HCT116 (cell line): ENCODE results near the gene SERPINI1.

ENCODE experiments used
- CEBPB ChIP-seq: IDR thresholded peaks from 2 replicates; pipeline ENCODE4 v1.6.1; 2012; ENCODE audit warnings: low read depth
- CTCF ChIP-seq, 3 experiments: fragments of 200-600 bp in 1 of 3; sonication (generic) in 1 of 3; IDR thresholded peaks in 2 of 3; conservative IDR thresholded peaks in 1 of 3; 2 replicates each; pipeline ENCODE4 v1.5.1; 2012 to 2017; ENCODE audit warnings: low read depth in 2 of 3, low read length in 2 of 3, antibody characterized with exemption in 1 of 3, borderline replicate concordance in 1 of 3, control low read depth in 1 of 3, mild to moderate bottlenecking in 1 of 3, mixed read lengths in 1 of 3, mixed run types in 1 of 3, moderate library complexity in 1 of 3; ENCODE audit not compliant: insufficient read depth in 1 of 3
- EZH2 ChIP-seq: fragments of 200-600 bp; sonication (generic); IDR thresholded peaks from 2 replicates; pipeline ENCODE4 v1.6.1; 2017; ENCODE audit warnings: antibody characterized with exemption, mixed run types
- POLR2A ChIP-seq: IDR thresholded peaks from 2 replicates; pipeline ENCODE4 v1.7.0; 2011; ENCODE audit warnings: borderline replicate concordance; ENCODE audit not compliant: insufficient read depth, insufficient read length; ENCODE audit errors: extremely low read depth
- RAD21 ChIP-seq: IDR thresholded peaks from 2 replicates; pipeline ENCODE4 v1.6.1; 2012; ENCODE audit warnings: low read depth, mild to moderate bottlenecking
- REST ChIP-seq: IDR thresholded peaks from 2 replicates; pipeline ENCODE4 v1.6.1; 2012; ENCODE audit warnings: low read depth
- SIN3A ChIP-seq: IDR thresholded peaks from 2 replicates; pipeline ENCODE4 v1.6.1; 2012; ENCODE audit warnings: low read depth
- YY1 ChIP-seq: IDR thresholded peaks from 2 replicates; pipeline ENCODE4 v1.6.1; 2011; ENCODE audit warnings: low read length, low read depth, moderate library complexity, mild to moderate bottlenecking; ENCODE audit not compliant: insufficient replicate concordance; ENCODE audit errors: extremely low read depth
- ZBTB33 ChIP-seq: IDR thresholded peaks from 2 replicates; pipeline ENCODE4 v1.6.1; 2011; ENCODE audit warnings: mild to moderate bottlenecking, low read length, moderate library complexity; ENCODE audit not compliant: insufficient replicate concordance; ENCODE audit errors: extremely low read depth
- ZFX ChIP-seq: fragments of 450-650 bp; IDR thresholded peaks from 2 replicates; pipeline ENCODE4 v1.6.1; 2017
- ZNF274 ChIP-seq: fragments of 200-500 bp; sonication (Bioruptor generic); IDR thresholded peaks from 2 replicates; pipeline ENCODE4 v1.6.1; 2014; ENCODE audit warnings: mild to moderate bottlenecking, low read depth, low read length, inconsistent platforms

- TF ChIP-seq EZH2 (no peak), POLR2A (no peak), REST (no peak), CEBPB (no peak), YY1 (no peak), ZBTB33 (no peak), ZNF274 (no peak), CTCF (IDR thresholded peaks at IDR 0.05 in 2 of 3, conservative IDR thresholded peaks at IDR 0.05 in 1 of 3; ENCODE audit: borderline replicate concordance in 1 of 3, insufficient read depth in 1 of 3, low read depth in 2 of 3, low read length in 2 of 3) (no peak), SIN3A (no peak), RAD21 (no peak), ZFX (no peak)
Measured at GRCh38 chr3:167843481-167843880, 108.0 kb downstream of the SERPINI1 start.
